NCI-H345 (cell line): ENCODE measurements around the gene DNM3.
A peak's percentile ranks its signal among the peaks of the same experiment; 100 is the strongest.

Experiments
- DNase-seq: peaks from one replicate; lab custom pipeline; 2025; lab: John Stamatoyannopoulos, UW

DNM3 gene

DNA sequence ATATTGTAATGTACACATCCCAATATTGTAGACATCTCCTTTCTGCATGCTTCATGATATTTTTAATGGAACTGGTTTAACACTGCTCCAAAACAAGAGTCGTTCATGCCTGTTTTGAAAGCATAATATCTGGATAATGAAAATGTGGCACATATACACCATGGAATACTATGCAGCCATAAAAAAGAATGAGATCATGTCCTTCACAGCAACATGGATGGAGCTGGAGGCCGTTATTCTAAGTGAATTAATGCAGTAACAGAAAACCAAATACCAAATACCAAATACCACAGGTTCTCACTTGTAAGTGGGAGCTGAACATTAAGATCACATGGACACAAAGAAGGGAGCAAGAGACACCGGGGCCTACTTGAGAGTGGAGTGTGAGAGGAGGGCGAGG is 487.0 kb downstream of the DNM3 start:
- DNase-seq, result no peak

DNA sequence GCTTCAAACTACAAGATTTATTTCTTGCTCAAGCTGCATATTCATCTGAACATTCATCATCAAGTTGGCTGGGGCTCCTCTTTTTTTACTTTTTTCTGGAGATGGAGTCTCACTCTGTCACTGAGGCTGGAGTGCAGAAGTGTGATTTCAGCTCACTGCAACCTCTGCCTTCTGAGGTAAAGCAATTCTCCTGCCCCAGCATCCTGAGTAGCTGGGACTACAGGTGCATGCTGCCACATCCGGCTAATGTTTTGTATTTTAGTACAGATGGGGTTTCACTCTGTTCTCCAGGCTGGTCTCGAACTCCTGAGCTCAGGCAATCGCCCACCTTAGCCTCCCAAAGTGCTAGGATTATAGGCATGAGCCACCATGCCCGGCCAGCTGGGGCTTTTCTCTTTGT is 490.9 kb downstream of the DNM3 start:
- no peak for DNase-seq

DNA sequence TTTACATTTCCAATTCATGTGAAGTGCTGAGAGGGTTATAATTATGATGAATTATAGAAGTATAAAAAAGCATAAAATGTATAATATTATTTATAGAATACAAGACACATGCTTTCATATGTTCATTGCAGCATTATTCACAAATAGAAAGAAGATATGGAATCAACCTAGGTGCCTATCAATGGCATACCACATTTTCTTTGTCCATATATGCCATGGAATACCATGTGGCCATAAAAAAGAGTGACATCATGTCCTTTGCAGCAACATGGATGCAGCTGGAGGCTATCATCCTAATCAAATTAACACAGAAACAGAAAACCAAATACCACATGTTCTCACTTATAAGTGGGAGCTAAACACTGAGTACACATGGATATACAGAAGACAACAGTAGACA is 494.1 kb downstream of the DNM3 start:
- no peak for DNase-seq

DNA sequence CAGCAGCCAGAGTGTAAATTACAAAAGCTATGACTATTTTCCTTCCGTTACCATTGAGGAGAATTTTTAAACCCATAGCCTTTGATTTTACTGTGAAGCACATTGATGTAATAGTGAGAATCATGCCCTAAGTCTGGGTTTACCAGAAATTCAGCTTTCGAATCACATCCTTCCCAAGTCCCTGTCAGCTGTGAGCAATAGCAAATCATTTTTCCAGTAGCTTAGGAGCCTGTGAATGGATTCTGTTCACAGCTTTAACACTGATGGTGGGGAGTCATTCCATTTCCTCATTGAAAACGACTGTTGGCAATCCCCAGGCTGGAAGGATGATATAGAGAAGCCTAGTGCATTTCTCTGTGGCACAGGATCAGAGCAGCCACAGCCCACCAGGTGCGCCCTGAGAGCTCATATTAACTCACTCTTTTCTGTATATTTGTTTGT is 497.0 kb downstream of the DNM3 start:
- peak; percentile 59 for DNase-seq

DNA sequence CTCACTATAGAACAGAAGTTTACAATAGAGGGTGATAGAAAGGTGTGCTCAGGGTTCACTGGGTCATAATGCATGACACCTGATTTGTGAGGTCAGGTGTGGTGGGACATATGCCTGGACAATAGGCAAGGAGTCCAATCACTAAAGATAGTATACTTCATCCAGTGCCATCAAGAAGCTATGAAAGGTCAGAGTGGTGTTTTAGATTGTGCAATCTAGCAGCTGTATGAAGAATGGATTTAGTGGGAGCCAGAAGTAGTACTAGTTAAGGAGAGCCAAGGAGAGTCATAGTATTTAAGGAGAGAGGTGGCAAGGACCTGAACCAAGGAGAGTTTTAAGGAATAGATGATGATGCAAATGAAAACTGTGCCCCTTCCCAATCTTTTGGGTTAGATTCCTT is 498.5 kb downstream of the DNM3 start:
- no peak for DNase-seq

DNA sequence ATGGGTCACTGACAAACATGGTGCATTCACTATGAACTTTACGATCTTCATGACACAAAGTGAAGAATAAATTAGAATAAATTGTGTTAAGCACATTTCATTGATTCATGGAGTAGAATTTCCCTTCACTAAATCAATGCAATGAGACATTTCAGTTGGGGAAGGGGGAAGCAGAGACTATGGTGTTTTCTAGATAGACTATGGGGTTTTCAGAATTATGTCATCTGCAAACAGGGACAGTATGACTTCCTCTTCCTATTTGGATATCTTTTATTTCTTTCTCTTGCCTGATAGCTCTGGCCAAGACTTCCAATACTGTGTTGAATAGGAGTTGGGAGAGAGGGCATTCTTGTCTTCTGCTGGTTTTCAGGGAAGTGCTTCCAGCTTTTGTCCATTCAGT is 499.2 kb downstream of the DNM3 start:
- DNase-seq, result no peak

DNA sequence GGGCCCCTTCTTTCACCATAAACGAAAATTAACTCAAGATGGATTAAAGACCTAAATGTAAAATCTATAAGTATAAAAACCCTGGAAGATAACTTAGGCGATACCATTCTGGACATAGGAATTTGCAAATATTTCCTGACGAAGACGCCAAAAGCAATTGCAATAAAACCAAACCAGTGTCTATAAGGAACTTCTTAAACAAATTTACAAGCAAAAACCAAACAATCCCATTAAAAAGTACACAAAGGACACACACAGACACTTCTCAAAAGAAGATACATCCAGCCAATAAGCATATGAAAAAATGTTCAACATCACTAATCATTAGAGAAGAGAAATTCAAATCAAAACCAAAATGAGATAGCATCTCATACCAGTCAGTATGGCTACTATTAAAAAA is 500.4 kb downstream of the DNM3 start:
- no peak for DNase-seq

DNA sequence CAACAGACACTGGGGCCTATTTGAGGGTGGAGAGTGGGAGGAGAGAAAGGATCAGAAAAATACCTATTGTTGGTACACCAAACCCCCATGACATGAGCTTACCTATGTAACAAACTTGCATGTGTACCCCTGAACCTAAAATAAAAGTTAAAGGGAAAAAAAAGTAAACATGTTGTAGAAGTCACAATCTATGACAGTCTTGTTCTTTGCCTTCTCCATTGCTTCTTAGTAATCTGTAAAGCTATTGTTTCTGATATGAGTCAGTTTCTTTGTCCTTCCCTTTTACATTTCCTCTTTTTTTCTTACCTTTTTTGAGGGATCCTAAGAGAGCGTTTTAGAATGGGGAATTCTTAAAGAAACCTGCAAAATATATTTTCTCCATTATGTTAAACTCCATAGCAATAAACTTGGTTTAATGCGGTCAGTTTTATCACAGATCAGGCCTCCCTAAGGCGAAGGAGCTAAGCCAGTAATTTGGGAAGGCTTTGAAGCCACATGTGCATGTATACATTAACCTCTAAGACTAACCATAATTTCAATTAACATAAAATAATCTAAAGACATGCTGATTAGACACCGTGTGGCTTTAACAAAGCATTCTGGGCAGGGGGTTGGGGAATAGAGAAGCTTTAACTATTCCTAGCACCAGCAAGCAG is 501.4 kb downstream of the DNM3 start:
- no peak for DNase-seq

DNA sequence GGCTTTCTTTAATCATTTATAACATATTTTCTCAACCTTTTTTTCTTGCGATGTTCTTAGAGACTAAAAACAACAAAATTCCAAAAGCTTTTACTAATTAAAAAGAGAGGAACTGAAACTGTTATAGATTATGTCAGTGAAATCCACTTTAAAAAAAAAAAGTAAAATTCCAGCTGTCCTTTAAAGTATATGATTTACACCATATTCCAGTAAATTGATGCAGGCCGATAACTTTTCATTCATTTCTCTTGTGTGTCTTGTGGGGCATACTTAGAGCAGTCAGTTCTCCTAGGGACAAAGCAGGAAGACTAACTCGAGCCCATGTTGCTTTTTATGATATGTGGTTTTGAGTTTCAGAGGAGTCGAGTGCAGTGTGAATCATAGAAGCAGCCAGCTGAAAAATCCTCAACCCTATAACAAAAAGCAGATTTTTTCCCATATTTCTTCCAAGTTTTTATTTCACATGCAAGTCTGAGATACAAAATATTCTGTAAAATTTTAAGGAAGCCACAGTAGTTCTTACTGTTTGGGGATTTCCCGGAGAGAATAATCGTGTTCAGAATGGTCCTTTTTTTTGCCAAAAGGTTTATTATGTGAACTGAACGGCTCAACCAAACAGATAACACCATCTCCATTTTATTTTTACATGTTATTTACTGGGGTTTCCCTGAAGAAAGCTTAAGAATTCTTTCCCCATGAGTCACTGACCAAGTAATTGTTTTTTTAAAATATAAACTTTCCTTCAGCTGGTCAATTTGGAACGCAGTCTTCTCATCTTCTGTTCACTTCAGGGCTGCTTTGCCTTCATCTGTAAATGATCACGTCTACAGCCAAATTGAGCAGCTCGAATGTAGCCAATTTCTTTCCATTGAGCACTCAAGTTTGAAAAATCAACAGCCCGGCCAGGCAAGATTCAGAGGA is 502.2 kb downstream of the DNM3 start:
- DNase-seq, result no peak

DNA sequence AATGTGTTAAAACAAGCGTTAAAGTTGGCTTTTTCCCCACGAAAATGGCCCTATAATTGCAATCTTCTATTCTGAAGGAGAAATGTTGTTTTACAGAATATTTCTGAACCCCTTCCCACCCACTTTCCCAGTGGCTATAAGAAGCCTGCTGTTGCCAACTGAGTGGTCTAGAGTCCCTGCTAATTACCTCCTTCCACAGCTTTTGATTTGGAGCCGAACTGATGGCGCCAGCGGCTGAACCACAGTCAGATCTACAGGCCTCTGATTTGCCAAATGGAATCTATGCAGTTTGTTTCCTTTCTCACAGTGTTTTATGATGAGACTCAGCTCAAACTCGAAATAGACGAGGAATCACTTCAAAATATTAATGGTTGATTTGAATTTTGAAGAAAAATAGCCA is 503.1 kb downstream of the DNM3 start:
- DNase-seq, result no peak

DNA sequence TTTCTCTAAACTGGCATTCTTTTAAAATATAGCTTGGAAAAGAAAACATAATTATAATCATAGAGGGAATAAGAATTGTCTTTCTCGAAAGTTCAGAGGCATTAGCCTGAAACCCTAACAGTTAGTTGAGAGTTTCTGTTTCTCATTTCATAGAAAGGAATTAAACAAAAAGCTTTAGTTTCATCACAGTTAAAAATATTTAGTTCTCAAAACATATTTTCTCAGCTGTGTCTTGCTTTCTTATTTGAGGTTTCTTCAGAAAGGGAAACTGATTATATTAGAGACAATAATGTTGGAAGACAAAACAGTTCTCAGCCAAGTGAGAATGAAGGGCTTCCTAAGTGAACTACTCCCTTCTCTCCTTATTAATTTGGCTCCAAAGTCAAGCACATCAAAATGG is 503.8 kb downstream of the DNM3 start:
- no peak for DNase-seq

DNA sequence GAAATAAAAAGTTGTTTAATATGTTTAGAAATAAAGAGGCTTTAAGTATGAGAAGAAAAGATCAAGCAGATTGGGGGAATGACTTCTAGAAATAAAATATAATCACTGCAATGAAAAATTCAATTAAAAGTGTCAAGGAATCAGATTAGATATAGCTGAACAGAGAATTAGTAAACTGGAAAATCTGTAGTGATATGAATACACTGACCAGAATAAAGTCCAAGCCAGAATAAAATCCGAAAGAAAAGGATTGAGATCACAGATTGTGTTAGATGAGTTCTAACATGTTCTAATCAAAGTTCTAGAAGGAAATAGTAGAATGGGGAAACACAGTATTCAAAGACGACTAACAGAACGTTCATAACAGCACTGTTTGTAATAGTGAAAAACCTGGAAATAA is 506.1 kb downstream of the DNM3 start:
- DNase-seq, result no peak

DNA sequence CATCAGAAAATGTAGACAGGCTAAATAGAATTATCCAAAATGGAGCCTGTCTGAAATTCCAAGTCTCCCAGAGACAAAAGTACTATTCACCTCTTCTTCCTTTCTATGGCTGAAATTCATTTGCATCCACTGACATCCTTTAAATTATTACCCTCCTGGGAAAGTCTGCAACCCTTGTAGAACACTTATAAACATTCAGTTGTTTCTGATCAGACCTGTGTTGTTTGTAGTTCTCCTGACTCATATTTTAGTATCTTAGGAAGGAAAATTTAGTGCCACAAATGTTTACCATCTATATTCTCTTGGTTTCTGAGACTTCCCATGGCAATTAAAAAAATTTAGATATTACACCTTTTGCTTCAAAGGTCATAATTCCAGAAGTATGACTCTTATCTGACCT is 509.6 kb downstream of the DNM3 start:
- DNase-seq, result no peak

DNA sequence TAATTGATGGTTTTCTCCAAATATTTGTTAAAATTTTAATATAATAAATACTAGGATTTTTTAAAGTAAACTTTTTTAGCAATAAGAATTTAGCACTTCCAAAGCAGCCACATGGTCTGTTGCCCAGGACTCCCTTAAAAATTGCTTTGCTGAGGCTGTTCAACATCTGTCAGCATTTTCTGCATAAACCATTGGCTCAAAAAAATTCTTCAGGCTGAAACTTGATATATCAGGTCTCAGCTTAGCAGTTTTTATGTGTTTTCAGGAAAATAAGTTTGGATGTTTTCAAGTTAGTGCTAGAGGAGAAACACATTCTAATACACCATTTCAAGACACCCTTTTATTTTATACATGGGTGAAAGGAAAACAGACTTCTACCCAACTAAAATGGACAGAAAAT is 510.0 kb downstream of the DNM3 start:
- no peak for DNase-seq

DNA sequence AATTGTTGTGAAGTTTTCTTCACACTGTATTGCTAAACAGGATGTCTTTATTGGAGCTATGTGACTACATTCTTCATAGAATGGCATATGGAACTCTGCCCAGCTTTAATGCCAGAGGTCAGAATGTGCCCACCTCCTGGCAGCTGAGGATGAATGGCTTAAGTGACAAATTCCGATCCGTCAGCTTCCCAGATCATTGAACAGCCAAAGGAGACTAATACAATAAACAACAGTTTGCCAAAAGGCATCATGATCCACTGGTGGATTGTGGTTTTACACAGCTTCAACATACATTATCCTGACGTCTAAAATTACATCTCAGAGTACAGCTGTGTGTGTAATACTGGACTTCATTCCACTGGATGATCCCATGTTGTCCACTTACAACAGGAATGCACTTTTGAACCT is 510.5 kb downstream of the DNM3 start:
- DNase-seq, result no peak

DNA sequence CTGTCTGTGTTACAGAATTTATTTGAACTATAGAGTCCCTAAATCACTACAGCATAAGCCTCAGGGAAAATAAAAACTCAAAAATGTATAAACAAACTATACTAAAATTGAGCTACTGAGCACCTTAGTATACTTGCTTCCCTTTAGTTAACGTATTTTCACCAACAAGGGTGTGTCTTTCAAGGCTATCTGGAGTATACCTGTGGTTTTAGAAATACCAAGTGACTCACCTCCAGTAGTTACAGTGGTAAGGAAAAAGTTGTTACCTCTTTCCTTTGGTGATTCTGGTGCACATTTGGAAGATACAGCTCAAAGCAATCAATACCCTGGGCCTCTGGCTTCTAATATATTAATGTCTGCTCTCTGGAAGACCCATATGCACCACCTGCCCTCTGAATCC is 511.1 kb downstream of the DNM3 start:
- DNase-seq, result no peak

DNA sequence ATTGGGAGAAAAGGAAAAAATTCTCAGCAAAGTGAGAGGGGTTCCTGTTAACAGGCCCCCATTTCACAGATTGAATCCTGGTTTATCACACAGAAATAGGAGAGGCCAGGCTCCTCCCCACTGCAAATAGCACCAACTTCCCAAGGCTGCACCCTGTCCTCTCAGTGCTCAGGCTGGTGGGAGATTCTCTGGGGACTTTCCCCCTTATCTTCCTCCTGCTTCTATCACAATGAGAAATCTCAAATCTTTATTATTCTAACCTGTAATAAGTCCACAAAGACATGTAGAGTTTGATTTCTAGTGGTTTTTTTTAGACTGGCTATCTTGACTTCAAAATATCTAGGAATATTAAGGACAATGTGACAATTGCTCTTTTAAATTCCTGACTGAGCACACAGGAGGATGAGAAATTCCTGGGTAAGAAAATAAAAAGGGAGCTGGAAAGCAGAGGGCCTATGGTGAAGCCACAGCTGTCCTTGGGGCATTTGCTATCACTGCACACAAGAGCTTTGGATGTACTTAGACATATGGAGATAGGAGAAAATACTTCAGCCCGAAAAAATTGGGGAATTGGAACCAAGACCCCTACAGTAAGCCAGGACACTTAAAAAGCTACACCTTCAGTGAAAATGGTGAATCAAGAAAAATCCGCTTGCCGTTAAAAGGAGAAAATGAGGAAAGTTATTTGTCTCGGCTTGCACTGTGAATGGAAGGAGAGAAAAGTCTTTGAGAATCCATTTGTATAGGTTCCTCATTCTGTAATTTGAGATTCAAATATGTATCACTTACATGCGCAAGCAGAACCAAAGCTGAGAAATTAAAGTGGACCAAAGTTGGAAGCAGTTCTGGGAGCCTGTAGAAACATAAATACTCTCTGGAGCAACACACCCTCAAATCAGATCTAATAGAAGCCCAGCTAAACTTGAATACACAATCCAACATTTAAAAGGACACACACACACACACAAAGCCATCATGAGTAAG is 513.3 kb downstream of the DNM3 start:
- DNase-seq, result no peak

DNA sequence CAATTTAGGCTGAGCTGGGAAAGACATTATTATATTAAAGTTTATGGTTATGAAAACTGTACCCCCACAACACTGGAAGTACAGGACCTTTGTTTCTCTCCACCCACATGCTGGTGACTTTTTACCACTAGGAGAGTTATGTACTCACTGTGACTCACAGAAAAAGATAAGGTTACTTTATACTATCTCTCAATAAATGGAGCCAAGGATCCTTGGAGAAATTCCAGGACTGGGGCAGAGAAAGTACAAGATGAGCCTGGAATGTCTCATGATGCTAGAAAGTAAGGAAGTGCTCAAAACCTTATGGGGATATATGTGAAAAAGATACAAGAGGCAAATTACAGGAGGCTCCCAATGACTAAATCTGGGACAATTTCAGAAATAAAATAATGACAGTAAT is 515.3 kb downstream of the DNM3 start:
- no peak for DNase-seq

DNA sequence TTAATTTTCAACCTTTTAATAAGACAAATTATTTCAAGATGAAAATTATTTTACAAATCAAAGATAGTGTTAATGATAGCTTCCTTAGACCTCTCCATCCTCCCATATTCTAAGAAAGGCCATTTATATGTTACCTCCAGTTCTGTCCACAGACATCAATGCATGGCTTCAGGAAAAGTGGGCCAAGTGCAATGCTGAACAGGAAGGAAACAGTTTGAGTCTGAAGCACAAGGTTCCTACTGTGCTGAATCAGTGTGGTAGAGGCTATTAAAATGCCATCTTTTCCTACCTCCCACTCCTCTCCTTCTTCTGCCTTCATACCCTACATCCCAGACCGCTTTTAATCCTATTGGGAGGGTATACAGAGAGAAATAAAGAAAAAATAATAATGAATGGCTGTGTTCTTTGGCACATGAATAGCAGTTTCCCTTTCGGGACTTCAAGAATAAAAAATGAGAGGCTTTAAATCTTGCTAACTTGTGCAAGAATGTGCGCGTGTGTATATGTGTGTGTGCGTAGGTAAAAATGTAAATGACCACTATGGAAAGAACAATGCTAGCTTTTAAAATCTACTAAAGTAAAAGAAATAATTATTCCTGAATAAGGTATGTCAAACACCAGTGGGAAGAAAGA is 516.6 kb downstream of the DNM3 start:
- no peak for DNase-seq

DNA sequence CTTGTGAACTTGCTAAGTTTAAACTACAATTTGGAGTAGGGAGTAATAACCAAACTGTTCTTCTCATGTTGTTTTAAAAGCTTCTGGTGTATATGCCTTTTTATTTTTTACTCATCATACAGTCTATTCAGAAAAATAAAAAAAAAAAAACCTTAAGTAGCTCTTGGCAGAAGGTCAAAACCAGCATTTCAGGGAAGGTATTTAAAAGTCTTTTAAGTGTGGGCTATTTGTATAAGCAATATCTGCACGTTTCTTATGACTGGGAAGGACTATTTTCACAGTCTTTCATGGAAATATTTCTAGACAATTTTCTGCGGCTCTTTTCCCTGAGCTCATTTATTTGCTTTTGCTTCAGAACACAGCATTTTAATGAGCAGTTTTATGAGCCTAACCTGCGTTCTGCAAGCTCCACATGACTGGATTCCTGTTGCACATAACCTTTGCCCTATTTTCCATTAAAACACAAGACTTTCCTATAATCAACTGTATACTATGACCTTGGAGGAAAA is 518.2 kb downstream of the DNM3 start:
- peak; percentile 55 for DNase-seq

DNA sequence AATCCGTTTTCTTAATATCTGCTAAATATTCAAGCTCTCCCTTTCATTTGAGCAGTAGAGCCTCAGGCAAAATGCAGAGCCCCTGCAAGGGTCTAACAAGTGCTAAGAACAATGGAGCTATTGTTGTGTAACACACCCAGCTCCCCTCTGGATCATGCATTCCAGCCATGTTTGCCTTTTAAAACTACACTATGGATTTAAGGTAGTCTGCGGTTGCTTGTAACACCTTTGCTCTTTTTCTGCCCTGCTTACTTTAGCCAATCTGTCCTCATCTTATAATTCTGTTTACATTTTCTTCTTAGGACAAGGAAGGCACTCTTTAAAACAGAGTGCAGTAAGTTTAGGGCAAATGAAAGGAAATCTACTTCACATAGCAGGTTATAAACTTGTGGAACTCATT is 519.2 kb downstream of the DNM3 start:
- peak; percentile 48 for DNase-seq

DNA sequence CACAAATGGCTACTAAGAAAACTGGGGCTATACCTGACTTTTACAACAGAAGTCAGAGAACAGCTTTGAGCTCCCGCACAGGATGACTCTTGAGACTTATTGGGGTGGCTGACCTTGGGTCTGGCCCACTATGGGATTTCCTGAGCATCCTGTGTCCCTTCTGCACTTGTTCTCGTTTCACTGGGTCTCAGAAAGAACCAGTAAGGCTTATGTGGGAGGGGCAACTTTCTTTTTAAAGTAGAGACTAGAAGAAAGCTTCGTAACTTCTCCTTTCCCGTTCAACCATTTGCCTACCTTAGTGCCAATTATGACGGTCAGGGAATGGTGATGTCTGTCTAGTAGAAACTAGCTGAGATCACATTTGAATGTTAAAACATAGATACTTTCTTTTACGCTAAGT is 519.7 kb downstream of the DNM3 start:
- no peak for DNase-seq
